Measurements from ENCODE around the gene CYP39A1.

Gene CYP39A1

GRCh38 chr6:46525583-46525982, 127.0 kb downstream of the CYP39A1 start:
- Histone ChIP-seq H3K36me3 (ENCODE audit: control insufficient read depth, insufficient read depth, low read length) (no peaks in the 10 kb centered on the region), H3K4me3 (ENCODE audit: low read length) (no peak overlapping the region), H3K27me3 (ENCODE audit: control insufficient read depth, insufficient read depth, low read length) (no peaks in the 10 kb centered on the region), H3K4me1 (ENCODE audit: control insufficient read depth, insufficient read depth, low read length) (no peaks in the 10 kb centered on the region), H3K27ac (ENCODE audit: low read depth, low read length) (no peak overlapping the region), H3K9ac (ENCODE audit: low read length) (no peak overlapping the region)

GRCh38 chr6:46521464-46521971, 131.1 kb downstream of the CYP39A1 start:
- Histone ChIP-seq H3K27me3 (ENCODE audit: control insufficient read depth, insufficient read depth, low read length) (no peaks in the 10 kb centered on the region), H3K27ac (ENCODE audit: low read depth, low read length) (no peak overlapping the region), H3K36me3 (ENCODE audit: control insufficient read depth, insufficient read depth, low read length) (no peaks in the 10 kb centered on the region), H3K4me1 (ENCODE audit: control insufficient read depth, insufficient read depth, low read length) (no peaks in the 10 kb centered on the region), H3K9ac (ENCODE audit: low read length) (no peak overlapping the region), H3K4me3 (ENCODE audit: low read length) (no peak overlapping the region)

- Histone ChIP-seq H3K9ac (ENCODE audit: low read length) (no peak overlapping the region), H3K4me1 (ENCODE audit: control insufficient read depth, insufficient read depth, low read length) (no peaks in the 10 kb centered on the region), H3K27me3 (ENCODE audit: control insufficient read depth, insufficient read depth, low read length) (no peaks in the 10 kb centered on the region), H3K36me3 (ENCODE audit: control insufficient read depth, insufficient read depth, low read length) (no peaks in the 10 kb centered on the region), H3K27ac (ENCODE audit: low read depth, low read length) (no peak overlapping the region), H3K4me3 (ENCODE audit: low read length) (no peak overlapping the region)
Measured at GRCh38 chr6:46517202-46517601, 135.4 kb downstream of the CYP39A1 start.

GRCh38 chr6:46513533-46513932, 139.1 kb downstream of the CYP39A1 start:
- no peak overlapping the region for H3K4me3 ChIP-seq (ENCODE audit: low read length)
- no peaks in the 10 kb centered on the region for H3K27me3 ChIP-seq (ENCODE audit: control insufficient read depth, insufficient read depth, low read length)
- H3K36me3 ChIP-seq (ENCODE audit: control insufficient read depth, insufficient read depth, low read length): no peaks in the 10 kb centered on the region
- H3K4me1 ChIP-seq (ENCODE audit: control insufficient read depth, insufficient read depth, low read length): no peaks in the 10 kb centered on the region
- H3K27ac ChIP-seq (ENCODE audit: low read depth, low read length): no peak overlapping the region
- no peak overlapping the region for H3K9ac ChIP-seq (ENCODE audit: low read length)

- no peaks in the 10 kb centered on the region for H3K4me1 ChIP-seq (ENCODE audit: control insufficient read depth, insufficient read depth, low read length)
- no peak overlapping the region for H3K4me3 ChIP-seq (ENCODE audit: low read length)
- no peaks in the 10 kb centered on the region for H3K27me3 ChIP-seq (ENCODE audit: control insufficient read depth, insufficient read depth, low read length)
- H3K36me3 ChIP-seq (ENCODE audit: control insufficient read depth, insufficient read depth, low read length): no peaks in the 10 kb centered on the region
- no peak overlapping the region for H3K27ac ChIP-seq (ENCODE audit: low read depth, low read length)
- no peak overlapping the region for H3K9ac ChIP-seq (ENCODE audit: low read length)
Measured at GRCh38 chr6:46511320-46511719, 141.3 kb downstream of the CYP39A1 start.

- Histone ChIP-seq H3K27ac (ENCODE audit: low read depth, low read length) (peak overlapping the region; percentile 10), H3K4me1 (ENCODE audit: control insufficient read depth, insufficient read depth, low read length) (no peaks in the 10 kb centered on the region), H3K4me3 (ENCODE audit: low read length) (no peak overlapping the region), H3K27me3 (ENCODE audit: control insufficient read depth, insufficient read depth, low read length) (no peaks in the 10 kb centered on the region), H3K9ac (ENCODE audit: low read length) (no peak overlapping the region), H3K36me3 (ENCODE audit: control insufficient read depth, insufficient read depth, low read length) (no peaks in the 10 kb centered on the region)
Measured at GRCh38 chr6:46510651-46511050, 142.0 kb downstream of the CYP39A1 start.

- Histone ChIP-seq H3K9ac (ENCODE audit: low read length) (no peak overlapping the region), H3K4me3 (ENCODE audit: low read length) (no peak overlapping the region), H3K4me1 (ENCODE audit: control insufficient read depth, insufficient read depth, low read length) (no peaks in the 10 kb centered on the region), H3K27ac (ENCODE audit: low read depth, low read length) (no peak overlapping the region), H3K36me3 (ENCODE audit: control insufficient read depth, insufficient read depth, low read length) (no peaks in the 10 kb centered on the region), H3K27me3 (ENCODE audit: control insufficient read depth, insufficient read depth, low read length) (no peaks in the 10 kb centered on the region)
Measured at GRCh38 chr6:46509981-46510510, 142.6 kb downstream of the CYP39A1 start.

- H3K36me3 ChIP-seq (ENCODE audit: control insufficient read depth, insufficient read depth, low read length): no peaks in the 10 kb centered on the region
- no peaks in the 10 kb centered on the region for H3K4me1 ChIP-seq (ENCODE audit: control insufficient read depth, insufficient read depth, low read length)
- no peak overlapping the region for H3K27ac ChIP-seq (ENCODE audit: low read depth, low read length)
- no peak overlapping the region for H3K4me3 ChIP-seq (ENCODE audit: low read length)
- H3K9ac ChIP-seq (ENCODE audit: low read length): no peak overlapping the region
- H3K27me3 ChIP-seq (ENCODE audit: control insufficient read depth, insufficient read depth, low read length): no peaks in the 10 kb centered on the region
Measured at GRCh38 chr6:46509063-46509462, 143.6 kb downstream of the CYP39A1 start.

GRCh38 chr6:46507426-46507825, 145.2 kb downstream of the CYP39A1 start:
- Histone ChIP-seq H3K4me3 (ENCODE audit: low read length) (no peak overlapping the region), H3K36me3 (ENCODE audit: control insufficient read depth, insufficient read depth, low read length) (no peaks in the 10 kb centered on the region), H3K9ac (ENCODE audit: low read length) (no peak overlapping the region), H3K27ac (ENCODE audit: low read depth, low read length) (no peak overlapping the region), H3K4me1 (ENCODE audit: control insufficient read depth, insufficient read depth, low read length) (no peaks in the 10 kb centered on the region), H3K27me3 (ENCODE audit: control insufficient read depth, insufficient read depth, low read length) (no peaks in the 10 kb centered on the region)

- Histone ChIP-seq H3K27me3 (ENCODE audit: control insufficient read depth, insufficient read depth, low read length) (no peaks in the 10 kb centered on the region), H3K36me3 (ENCODE audit: control insufficient read depth, insufficient read depth, low read length) (no peaks in the 10 kb centered on the region), H3K27ac (ENCODE audit: low read depth, low read length) (no peak overlapping the region), H3K4me3 (ENCODE audit: low read length) (no peak overlapping the region), H3K9ac (ENCODE audit: low read length) (no peak overlapping the region), H3K4me1 (ENCODE audit: control insufficient read depth, insufficient read depth, low read length) (no peaks in the 10 kb centered on the region)
Measured at GRCh38 chr6:46505693-46506512, 146.7 kb downstream of the CYP39A1 start.

- no peak overlapping the region for H3K9ac ChIP-seq (ENCODE audit: low read length)
- H3K27me3 ChIP-seq (ENCODE audit: control insufficient read depth, insufficient read depth, low read length): no peaks in the 10 kb centered on the region
- no peaks in the 10 kb centered on the region for H3K4me1 ChIP-seq (ENCODE audit: control insufficient read depth, insufficient read depth, low read length)
- no peak overlapping the region for H3K27ac ChIP-seq (ENCODE audit: low read depth, low read length)
- no peak overlapping the region for H3K4me3 ChIP-seq (ENCODE audit: low read length)
- no peaks in the 10 kb centered on the region for H3K36me3 ChIP-seq (ENCODE audit: control insufficient read depth, insufficient read depth, low read length)
Measured at GRCh38 chr6:46504242-46504641, 148.4 kb downstream of the CYP39A1 start.

GRCh38 chr6:46502486-46503119, 150.0 kb downstream of the CYP39A1 start:
- H3K9ac ChIP-seq (ENCODE audit: low read length): no peak overlapping the region

More at GRCh38 chr6:46502486-46503119, 150.0 kb downstream of the CYP39A1 start:
- peak overlapping the region; percentile 14 for H3K27ac ChIP-seq (ENCODE audit: low read depth, low read length)
- no peak overlapping the region for H3K4me3 ChIP-seq (ENCODE audit: low read length)
- no peaks in the 10 kb centered on the region for H3K27me3 ChIP-seq (ENCODE audit: control insufficient read depth, insufficient read depth, low read length)
- H3K4me1 ChIP-seq (ENCODE audit: control insufficient read depth, insufficient read depth, low read length): no peaks in the 10 kb centered on the region
- H3K36me3 ChIP-seq (ENCODE audit: control insufficient read depth, insufficient read depth, low read length): no peaks in the 10 kb centered on the region

Measured in rectal smooth muscle tissue (tissue), 1 donor.